ENCODE measurements around the gene IFNA13.

DNA sequence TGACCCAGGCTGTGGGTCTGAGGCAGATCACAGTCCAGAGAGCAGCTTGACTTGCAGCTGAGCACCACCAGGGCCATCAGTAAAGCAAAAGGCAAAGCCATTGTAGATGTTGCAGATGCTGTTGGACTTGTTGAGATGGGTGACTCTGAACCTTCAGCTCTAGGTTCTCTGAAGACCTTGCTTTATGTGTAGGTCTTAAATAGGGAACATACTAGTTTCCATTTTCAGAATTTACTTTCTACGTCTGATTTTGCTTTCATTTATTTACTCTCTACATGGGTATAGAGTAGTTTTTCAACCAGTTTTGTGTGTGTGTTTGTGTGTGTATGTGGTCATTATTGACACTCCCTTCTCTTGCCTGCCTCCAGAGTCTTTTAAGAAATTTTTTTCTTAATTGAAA, 17.1 kb downstream of the IFNA13 start, which contains the start of gene IFNA6:
- TF ChIP-seq, protein P1, sequence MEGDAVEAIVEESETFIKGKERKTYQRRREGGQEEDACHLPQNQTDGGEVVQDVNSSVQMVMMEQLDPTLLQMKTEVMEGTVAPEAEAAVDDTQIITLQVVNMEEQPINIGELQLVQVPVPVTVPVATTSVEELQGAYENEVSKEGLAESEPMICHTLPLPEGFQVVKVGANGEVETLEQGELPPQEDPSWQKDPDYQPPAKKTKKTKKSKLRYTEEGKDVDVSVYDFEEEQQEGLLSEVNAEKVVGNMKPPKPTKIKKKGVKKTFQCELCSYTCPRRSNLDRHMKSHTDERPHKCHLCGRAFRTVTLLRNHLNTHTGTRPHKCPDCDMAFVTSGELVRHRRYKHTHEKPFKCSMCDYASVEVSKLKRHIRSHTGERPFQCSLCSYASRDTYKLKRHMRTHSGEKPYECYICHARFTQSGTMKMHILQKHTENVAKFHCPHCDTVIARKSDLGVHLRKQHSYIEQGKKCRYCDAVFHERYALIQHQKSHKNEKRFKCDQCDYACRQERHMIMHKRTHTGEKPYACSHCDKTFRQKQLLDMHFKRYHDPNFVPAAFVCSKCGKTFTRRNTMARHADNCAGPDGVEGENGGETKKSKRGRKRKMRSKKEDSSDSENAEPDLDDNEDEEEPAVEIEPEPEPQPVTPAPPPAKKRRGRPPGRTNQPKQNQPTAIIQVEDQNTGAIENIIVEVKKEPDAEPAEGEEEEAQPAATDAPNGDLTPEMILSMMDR (IDR thresholded peaks at IDR 0.05; ENCODE audit: low read depth, low read length), result no peak
- TF ChIP-seq, protein P2, sequence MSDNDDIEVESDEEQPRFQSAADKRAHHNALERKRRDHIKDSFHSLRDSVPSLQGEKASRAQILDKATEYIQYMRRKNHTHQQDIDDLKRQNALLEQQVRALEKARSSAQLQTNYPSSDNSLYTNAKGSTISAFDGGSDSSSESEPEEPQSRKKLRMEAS (IDR thresholded peaks at IDR 0.05; ENCODE audit: low read depth, low read length), result no peak

Data from NB4 (cell line).